Endothelial cell of umbilical vein (primary cell): ENCODE data around the gene PHC2.

Experiments
- EZH2 ChIP-seq: IDR thresholded peaks from 2 replicates; pipeline ENCODE4 v1.6.1; 2012; ENCODE audit warnings: borderline replicate concordance, low read depth, mild to moderate bottlenecking, moderate library complexity, low read length, inconsistent platforms; ENCODE audit not compliant: severe bottlenecking
- GATA2 ChIP-seq: IDR thresholded peaks from 2 replicates; pipeline ENCODE4 v1.7.0; 2011; ENCODE audit warnings: low read depth, mild to moderate bottlenecking, moderate library complexity, mixed read lengths, low read length; ENCODE audit not compliant: insufficient read length, insufficient read depth
- JUN ChIP-seq: IDR thresholded peaks from 2 replicates; pipeline ENCODE4 v1.6.1; 2011; ENCODE audit warnings: borderline replicate concordance, low read depth; ENCODE audit not compliant: insufficient read length, insufficient read depth
- POLR2A ChIP-seq: IDR thresholded peaks from 2 replicates; pipeline ENCODE4 v1.6.1; 2012; ENCODE audit warnings: low read depth, mild to moderate bottlenecking, control low read depth, low read length
- POLR2AphosphoS5 ChIP-seq: IDR thresholded peaks from 2 replicates; pipeline ENCODE4 v1.6.1; 2012; ENCODE audit warnings: low read depth, mild to moderate bottlenecking, control low read depth, low read length, moderate library complexity; ENCODE audit not compliant: insufficient read depth
- TF ChIP-seq, protein P1 (sequence below), 2 donors: IDR thresholded peaks; 1 replicate in 1 of 2; 2 replicates in 1 of 2; pipeline ENCODE4 v1.5.1; 2011; ENCODE audit warnings: low read length in 2 of 2, mild to moderate bottlenecking in 2 of 2, moderate library complexity in 2 of 2, control low read depth in 1 of 2, inconsistent platforms in 1 of 2, low read depth in 1 of 2; ENCODE audit not compliant: insufficient read depth in 1 of 2; ENCODE audit errors: extremely low read depth in 1 of 2
- TF ChIP-seq, protein P2 (sequence below): IDR thresholded peaks from 2 replicates; pipeline ENCODE4 v1.6.1; 2011; ENCODE audit not compliant: insufficient read depth, insufficient read length

DNA sequence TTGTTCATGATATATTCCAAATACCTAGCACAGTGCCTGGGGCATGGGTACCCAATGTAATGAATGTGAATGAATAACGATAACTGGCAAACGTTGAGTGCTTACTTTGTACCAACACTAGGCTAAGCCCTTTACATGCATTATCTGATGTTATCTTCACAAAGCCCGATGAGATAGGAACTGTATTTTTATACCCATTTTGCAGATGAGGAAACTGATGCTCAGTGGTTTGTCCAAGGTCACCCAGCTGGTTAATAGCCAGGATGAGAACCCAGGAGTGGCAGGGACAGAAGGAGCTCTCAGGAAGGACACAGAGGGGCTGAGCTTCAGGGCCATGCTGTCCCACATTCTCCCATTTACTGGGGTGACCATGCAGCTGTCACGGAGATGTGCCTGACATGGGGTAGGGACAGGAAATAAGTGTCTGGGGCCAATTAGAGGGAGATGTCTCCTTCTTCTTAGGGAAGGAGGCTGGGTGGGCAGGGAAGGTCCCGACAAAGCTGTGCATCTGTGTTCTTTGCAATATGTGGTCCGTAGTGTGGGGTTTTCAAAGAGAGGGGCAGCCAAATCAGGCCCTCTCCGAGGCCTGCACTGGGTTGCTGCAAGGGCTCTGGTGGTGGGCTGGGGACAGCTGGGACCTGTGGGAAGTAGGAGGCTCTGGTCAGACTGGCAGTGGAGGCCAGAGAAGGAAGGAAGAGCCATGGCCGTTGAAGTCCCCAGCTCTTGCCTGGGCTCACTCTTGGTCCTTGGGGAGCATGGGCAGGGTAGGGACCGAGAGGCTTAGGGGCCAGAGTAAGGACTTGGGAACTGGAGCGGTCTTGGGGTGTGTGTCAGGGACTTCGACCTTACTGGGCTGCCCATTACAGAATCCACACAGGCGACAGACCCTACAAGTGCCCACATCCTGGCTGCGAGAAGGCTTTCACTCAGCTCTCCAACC, 136.6 kb downstream of the PHC2 start:
- TF ChIP-seq, protein P1, sequence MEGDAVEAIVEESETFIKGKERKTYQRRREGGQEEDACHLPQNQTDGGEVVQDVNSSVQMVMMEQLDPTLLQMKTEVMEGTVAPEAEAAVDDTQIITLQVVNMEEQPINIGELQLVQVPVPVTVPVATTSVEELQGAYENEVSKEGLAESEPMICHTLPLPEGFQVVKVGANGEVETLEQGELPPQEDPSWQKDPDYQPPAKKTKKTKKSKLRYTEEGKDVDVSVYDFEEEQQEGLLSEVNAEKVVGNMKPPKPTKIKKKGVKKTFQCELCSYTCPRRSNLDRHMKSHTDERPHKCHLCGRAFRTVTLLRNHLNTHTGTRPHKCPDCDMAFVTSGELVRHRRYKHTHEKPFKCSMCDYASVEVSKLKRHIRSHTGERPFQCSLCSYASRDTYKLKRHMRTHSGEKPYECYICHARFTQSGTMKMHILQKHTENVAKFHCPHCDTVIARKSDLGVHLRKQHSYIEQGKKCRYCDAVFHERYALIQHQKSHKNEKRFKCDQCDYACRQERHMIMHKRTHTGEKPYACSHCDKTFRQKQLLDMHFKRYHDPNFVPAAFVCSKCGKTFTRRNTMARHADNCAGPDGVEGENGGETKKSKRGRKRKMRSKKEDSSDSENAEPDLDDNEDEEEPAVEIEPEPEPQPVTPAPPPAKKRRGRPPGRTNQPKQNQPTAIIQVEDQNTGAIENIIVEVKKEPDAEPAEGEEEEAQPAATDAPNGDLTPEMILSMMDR (IDR thresholded peaks at IDR 0.05; ENCODE audit: extremely low read depth in 1 of 2, insufficient read depth in 1 of 2, low read depth in 1 of 2, low read length in 2 of 2) = no peak
- no peak for TF ChIP-seq POLR2A
- no peak for TF ChIP-seq EZH2
- TF ChIP-seq, protein P2, sequence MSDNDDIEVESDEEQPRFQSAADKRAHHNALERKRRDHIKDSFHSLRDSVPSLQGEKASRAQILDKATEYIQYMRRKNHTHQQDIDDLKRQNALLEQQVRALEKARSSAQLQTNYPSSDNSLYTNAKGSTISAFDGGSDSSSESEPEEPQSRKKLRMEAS = no peak
- TF ChIP-seq GATA2 = no peak
- no peak for TF ChIP-seq JUN
- no peak for TF ChIP-seq POLR2AphosphoS5
